ENCODE measurements around the gene MT1B. TPM values are rescaled to one million over a fixed set of nuclear protein-coding genes. Genes with fewer than 3 reads are reported as not detected.
"Not testable (repeated sequence)": the region's sequence is repeated elsewhere in the genome, so short reads cannot be mapped to it uniquely, and the experiment has no call there.

Gene MT1B
- total RNA-seq, 8 experiments from 2014 or later, result not detected

DNA sequence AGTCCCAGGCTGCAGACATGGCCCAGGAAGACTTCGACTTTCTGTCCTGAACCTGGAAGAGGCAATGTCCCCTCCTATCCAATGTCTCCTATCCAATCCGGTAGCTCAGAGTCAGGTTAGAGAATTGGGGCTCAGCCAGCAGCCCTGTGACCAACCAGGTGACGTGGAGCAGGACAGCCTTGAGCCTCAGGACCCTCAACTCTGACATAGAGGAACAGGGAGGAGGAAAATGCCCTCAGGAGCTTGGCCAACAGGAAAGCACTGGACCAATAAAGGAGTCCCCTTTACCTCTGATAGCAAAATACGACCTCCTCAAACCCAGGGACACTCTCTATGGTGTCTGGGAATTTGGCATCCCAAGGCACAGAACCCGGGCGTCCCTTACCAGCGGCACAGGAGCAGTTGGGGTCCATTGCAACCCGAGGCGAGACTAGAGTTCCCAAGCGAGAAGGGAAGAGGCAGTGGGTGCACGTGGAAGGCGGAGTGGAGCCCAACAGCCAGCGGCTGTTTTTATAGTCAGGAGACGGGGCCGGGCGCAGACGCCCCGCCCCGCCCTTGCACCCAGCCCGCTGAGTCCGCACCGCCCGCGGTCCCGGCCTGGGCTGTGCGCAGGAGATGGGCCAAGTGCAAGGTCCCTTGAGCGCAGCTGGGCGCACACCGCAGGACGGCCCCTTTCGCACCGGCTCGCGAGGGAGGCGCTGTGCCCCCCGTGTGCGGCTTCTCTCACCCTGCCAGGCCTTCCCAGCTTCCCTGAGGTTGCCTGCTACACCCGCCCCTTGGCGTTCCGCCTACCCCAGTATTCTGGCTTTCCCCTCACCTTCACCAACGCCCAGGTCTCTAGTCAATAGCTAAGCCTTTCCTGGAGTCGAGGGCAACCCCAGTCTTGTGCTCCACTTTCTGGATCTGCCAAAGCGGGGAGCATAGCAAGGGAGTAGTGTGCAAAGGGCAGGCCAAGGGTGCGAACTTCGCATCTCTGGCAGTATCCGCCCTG, 16.2 kb downstream of the MT1B start, which contains the start of gene MT1G:
TSS of gene MT1G (minus strand) at position 485 of the 991 bp plus-strand sequence. CDS start at position 413, 72 bp downstream.
- peak within 1 kb of the TSS in 1 of 5 donors; percentile 13 for H3K4me3 ChIP-seq
- ATAC-seq (replicated peaks in 6 of 8), result peak; percentile 59 to 93 (median 83)
- in situ Hi-C loops (cut with MboI; ENCODE audit: low pct_unique_long_range_greater_than_20kb in 2 of 9, low sequenced_read_pairs in 9 of 9, unreplicated experiment in 9 of 9), result no loop called here
- H3K27ac ChIP-seq, result no peak within 1 kb of the TSS
- WGBS, 10 experiments, result 0 to 100% (median 36%) methylated on average over 1 to 14 of the region's 46 CpGs; no CpG with 5 or more reads in 2 of the 10 experiments
- H3K4me1 ChIP-seq (replicated peaks in 1 of 2), result peaks cover 0 to 10% of the 10 kb centered on the region in 2 donors

DNA sequence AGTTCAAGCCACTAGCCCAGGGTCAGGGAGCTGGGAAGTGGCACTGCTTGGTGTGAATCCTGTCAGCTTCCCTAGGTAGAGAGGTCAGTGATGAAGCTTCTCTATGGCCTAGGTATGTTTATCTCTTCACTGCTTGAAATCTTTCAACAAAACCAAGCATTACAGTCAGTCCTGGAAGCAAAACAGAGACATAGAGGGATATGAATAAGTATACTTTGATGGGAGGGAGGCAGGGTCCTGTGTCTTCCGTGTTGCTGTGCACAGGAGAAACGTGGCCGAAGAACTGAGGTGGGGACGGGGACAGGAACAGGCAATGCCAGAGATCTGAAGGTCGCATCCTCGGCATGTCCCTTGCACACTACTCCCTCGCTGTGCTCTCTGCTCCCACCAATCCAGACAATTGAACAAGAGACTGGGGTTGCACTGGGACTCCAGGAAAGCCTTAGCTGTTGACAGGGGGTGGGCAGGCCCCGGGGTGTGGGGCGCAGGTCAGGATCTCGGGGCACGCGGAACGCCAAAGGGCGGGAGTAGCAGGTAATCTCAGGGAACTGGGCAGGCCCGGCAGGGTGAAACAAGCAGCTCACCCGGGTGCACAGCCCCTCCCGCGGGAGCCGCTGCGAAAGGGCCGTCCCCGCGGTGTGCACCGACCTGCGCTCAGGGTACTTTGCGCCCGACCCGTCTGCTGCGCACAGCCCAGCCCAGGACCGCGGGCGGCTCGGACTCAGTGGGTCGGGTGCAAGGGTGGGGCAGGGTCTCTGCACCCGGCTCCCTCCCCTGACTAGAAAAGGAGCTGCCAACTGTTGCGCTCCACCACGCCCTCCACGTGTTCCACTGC, 17.5 kb downstream of the MT1B start, which contains the start of gene MT1H:
TSS of gene MT1H (plus strand) at position 810 of the 835 bp plus-strand sequence. CDS start 71 bp downstream, outside the sequence.
- Histone ChIP-seq H3K4me1 (replicated peaks in 1 of 2) (peaks cover 2 to 13% of the 10 kb centered on the region in 2 donors), H3K4me3 (no peak within 1 kb of the TSS), H3K27ac (no peak within 1 kb of the TSS)
- in situ Hi-C loops (cut with MboI; ENCODE audit: low pct_unique_long_range_greater_than_20kb in 2 of 9, low sequenced_read_pairs in 9 of 9, unreplicated experiment in 9 of 9), result no loop called here
- peak in 4 of 8 experiments; percentile 12 to 32 (median 26) for ATAC-seq (replicated peaks in 6 of 8)
- 4 to 93% (median 48%) methylated on average over 5 to 9 of the region's 38 CpGs; no CpG with 5 or more reads in 6 of the 10 experiments for WGBS, 10 experiments

DNA sequence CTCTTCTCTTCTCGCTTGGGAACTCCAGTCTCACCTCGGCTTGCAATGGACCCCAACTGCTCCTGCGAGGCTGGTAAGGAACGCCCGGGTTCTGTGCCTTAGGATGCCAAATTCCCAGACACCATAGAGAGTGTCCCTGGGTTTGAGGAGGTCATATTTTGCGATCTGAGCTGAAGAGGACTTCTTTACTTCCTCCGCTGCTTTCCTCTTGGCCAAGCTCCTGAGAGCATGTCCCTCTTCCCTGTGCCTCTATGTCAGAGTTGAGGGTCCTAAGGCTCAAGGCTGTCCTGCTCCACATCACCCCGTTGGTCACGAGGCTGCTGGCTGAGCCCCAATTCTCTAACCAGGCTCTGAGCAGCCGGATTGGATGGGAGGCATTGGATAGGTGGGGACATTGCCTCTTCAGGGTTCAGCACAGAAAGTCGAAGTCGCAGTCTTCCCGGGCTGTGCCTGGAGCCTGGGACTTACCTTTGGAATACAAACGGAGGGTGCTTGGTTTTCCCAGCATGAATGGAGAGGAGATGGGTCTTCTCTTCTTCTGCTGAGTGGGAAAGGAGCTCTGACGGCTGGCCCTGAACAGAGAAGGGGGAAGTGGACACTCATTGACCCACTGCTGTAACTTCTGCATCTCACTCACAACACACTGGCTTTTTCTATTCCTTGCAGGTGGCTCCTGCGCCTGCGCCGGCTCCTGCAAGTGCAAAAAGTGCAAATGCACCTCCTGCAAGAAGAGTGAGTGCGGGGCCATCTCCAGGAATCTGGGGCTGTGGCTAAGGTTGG, 18.3 kb downstream of the MT1B start:
- no peak for ATAC-seq (replicated peaks in 6 of 8)
- Histone ChIP-seq H3K4me1 (replicated peaks in 1 of 2) (peaks cover 8 to 18% of the 10 kb centered on the region in 2 donors), H3K27ac (no peak overlapping the region), H3K4me3 (no peak overlapping the region)
- in situ Hi-C loops (cut with MboI; ENCODE audit: low pct_unique_long_range_greater_than_20kb in 2 of 9, low sequenced_read_pairs in 9 of 9, unreplicated experiment in 9 of 9), result no loop called here
- WGBS, 10 experiments, result 0 to 80% (median 14%) methylated on average over 1 to 9 of the region's 19 CpGs; no CpG with 5 or more reads in 3 of the 10 experiments

DNA sequence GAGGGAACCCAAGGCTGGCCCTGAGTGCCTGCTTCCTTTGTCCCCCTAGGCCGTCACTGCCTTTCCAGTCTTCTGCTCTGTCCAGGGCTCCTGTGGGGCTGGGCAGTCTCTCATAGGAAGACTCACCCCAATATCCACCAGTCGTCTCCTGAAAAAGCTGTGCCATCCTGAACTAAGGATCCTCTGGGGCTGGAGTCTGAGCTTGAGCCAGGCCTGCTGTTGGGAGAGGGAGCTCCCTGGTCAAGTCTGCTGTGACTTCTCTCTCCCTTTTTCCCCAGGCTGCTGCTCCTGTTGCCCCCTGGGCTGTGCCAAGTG, 18.9 kb downstream of the MT1B start:
- in situ Hi-C loops (cut with MboI; ENCODE audit: low pct_unique_long_range_greater_than_20kb in 2 of 9, low sequenced_read_pairs in 9 of 9, unreplicated experiment in 9 of 9), result no loop called here
- H3K27ac ChIP-seq, result no peak overlapping the region
- ATAC-seq (replicated peaks in 6 of 8), result no peak
- 67% methylated on average over 1 of the region's 2 CpGs; no CpG with 5 or more reads in 9 of the 10 experiments for WGBS, 10 experiments
- no peak overlapping the region for H3K4me3 ChIP-seq
- peaks cover 10 to 23% of the 10 kb centered on the region in 2 donors for H3K4me1 ChIP-seq (replicated peaks in 1 of 2)

GRCh38 chr16:56671691-56672090, 20.0 kb downstream of the MT1B start:
- WGBS, 10 experiments, result 28 to 67% (median 54%) methylated on average over 1 to 2 of the region's 2 CpGs; no CpG with 5 or more reads in 7 of the 10 experiments
- peak in 1 of 8 experiments; percentile 6 for ATAC-seq (replicated peaks in 6 of 8)
- H3K4me3 ChIP-seq; in situ Hi-C loops (cut with MboI; ENCODE audit: low pct_unique_long_range_greater_than_20kb in 2 of 9, low sequenced_read_pairs in 9 of 9, unreplicated experiment in 9 of 9); H3K27ac ChIP-seq: not testable (repeated sequence)
- peaks cover 10 to 27% of the 10 kb centered on the region in 2 donors for H3K4me1 ChIP-seq (replicated peaks in 1 of 2)

- H3K4me1 ChIP-seq (replicated peaks in 1 of 2), result peaks cover 10 to 27% of the 10 kb centered on the region in 2 donors
- H3K4me3 ChIP-seq; H3K27ac ChIP-seq; in situ Hi-C loops (cut with MboI; ENCODE audit: low pct_unique_long_range_greater_than_20kb in 2 of 9, low sequenced_read_pairs in 9 of 9, unreplicated experiment in 9 of 9); ATAC-seq (replicated peaks in 6 of 8): not testable (repeated sequence)
- WGBS, 10 experiments, result 50 to 86% (median 71%) methylated on average over 1 to 2 of the region's 3 CpGs; no CpG with 5 or more reads in 4 of the 10 experiments
Observed at GRCh38 chr16:56672171-56672570, 20.5 kb downstream of the MT1B start.

DNA sequence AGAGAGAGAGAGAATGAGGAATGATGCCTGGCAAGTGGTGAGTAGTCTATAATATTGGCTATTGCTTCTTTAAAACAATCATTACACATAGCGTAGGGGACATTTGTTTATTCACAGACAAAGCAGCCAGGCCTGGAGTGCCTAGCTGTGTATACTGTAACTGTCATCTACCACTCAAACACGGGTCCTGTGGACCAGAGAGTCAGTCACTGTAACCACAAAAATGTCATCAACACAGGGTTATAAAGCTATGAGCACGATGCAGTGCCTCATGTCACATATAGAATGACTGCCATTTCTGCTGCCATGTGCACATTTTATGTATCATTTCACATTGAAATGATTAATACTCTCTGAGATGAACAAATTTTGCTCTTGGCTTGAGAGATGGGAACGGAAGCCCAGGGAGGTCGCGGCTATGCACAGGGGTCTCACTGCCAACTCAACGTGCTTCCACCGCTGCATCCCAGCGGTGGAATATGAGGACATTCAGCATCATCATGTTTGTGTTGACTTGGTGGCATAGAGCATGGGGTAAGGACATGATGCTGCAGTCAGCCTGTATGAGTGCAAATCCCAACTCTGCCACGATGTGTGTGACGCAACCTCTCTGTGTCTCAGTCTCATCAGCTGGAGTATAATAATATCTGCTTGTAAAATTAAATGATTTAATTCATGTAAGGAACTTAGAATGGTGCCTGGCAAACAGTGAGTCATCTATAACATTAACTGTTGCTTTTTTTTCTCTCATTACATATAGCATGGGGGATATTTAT, 21.3 kb downstream of the MT1B start:
- in situ Hi-C loops (cut with MboI; ENCODE audit: low pct_unique_long_range_greater_than_20kb in 2 of 9, low sequenced_read_pairs in 9 of 9, unreplicated experiment in 9 of 9), result no loop called here
- Histone ChIP-seq H3K27ac (no peak overlapping the region), H3K4me1 (replicated peaks in 1 of 2) (peaks cover 10 to 27% of the 10 kb centered on the region in 2 donors), H3K4me3 (no peak overlapping the region)
- no peak for ATAC-seq (replicated peaks in 6 of 8)
- WGBS, 10 experiments, result 30 to 87% (median 75%) methylated on average over 1 to 10 of the region's 11 CpGs

GRCh38 chr16:56673921-56674320, 22.2 kb downstream of the MT1B start:
- in situ Hi-C loops (cut with MboI; ENCODE audit: low pct_unique_long_range_greater_than_20kb in 2 of 9, low sequenced_read_pairs in 9 of 9, unreplicated experiment in 9 of 9), result no loop called here
- 0 to 80% (median 40%) methylated on average over 1 to 11 of the region's 12 CpGs; no CpG with 5 or more reads in 3 of the 10 experiments for WGBS, 10 experiments
- Histone ChIP-seq H3K4me3 (no peak overlapping the region), H3K4me1 (replicated peaks in 1 of 2) (peaks cover 10 to 24% of the 10 kb centered on the region in 2 donors), H3K27ac (no peak overlapping the region)
- ATAC-seq (replicated peaks in 6 of 8), result peak; percentile 52 to 94 (median 70)

DNA sequence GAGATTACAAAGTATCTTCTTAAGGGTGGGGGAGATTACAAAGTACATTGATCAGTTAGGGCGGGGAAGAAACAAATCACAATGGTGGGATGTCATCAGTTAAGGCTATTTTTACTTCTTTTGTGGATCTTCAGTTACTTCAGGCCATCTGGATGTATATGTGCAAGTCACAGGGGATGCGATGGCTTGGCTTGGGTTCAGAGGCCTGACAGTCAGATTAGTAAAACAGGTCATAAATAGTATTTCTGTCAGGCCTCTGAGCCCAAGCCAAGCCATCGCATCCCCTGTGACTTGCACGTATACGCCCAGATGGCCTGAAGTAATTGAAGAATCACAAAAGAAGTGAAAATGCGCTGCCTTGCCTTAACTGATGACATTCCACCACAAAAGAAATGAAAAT, 22.9 kb downstream of the MT1B start:
- H3K4me3 ChIP-seq; H3K27ac ChIP-seq; in situ Hi-C loops (cut with MboI; ENCODE audit: low pct_unique_long_range_greater_than_20kb in 2 of 9, low sequenced_read_pairs in 9 of 9, unreplicated experiment in 9 of 9): not testable (repeated sequence)
- peak in 3 of 8 experiments; percentile 62 to 66 (median 63) for ATAC-seq (replicated peaks in 6 of 8)
- H3K4me1 ChIP-seq (replicated peaks in 1 of 2), result peaks cover 10 to 21% of the 10 kb centered on the region in 2 donors
- WGBS, 10 experiments, result 0 to 87% (median 43%) methylated on average over 1 to 3 of the region's 6 CpGs; no CpG with 5 or more reads in 5 of the 10 experiments

DNA sequence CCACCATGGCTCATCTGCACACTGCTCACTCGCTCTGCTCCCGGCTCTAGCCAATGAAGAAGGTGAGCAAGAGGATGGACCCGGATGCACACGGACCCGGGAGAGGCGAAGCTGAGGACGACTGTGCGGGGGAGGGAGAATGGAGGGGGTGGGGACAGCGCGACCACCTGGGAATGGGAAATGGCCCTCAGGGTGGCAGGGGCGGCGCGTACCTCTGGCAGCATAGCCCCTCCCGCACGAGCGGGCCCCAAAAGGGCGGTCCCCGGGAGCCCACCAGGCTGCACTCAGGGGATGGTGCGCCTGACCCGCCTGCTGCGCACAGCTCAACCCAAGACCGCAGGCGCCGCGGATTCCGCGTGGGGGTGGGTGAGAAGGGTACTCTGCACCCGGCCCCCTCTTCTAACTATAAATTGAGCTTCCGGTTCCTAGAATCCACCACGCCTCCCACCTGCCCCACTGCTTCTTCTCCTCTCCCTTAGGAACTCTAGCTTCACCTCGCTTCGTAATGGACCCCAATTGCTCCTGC, 24.1 kb downstream of the MT1B start:
- ATAC-seq (replicated peaks in 6 of 8), result peak in 4 of 8 experiments; percentile 10 to 21 (median 15)
- in situ Hi-C loops (cut with MboI; ENCODE audit: low pct_unique_long_range_greater_than_20kb in 2 of 9, low sequenced_read_pairs in 9 of 9, unreplicated experiment in 9 of 9), result loop anchor here in 2 of 9 experiments (25.0 kb wide), 1 partner anchor 963 kb away; no protein-coding TSS in a partner anchor
- H3K27ac ChIP-seq, result no peak overlapping the region
- WGBS, 10 experiments, result 13 to 92% (median 73%) methylated on average over 2 to 4 of the region's 32 CpGs; no CpG with 5 or more reads in 4 of the 10 experiments
- peaks cover 10 to 17% of the 10 kb centered on the region in 2 donors for H3K4me1 ChIP-seq (replicated peaks in 1 of 2)
- no peak overlapping the region for H3K4me3 ChIP-seq

GRCh38 chr16:56677474-56677873, 25.8 kb downstream of the MT1B start:
- 10 to 100% (median 63%) methylated on average over 1 to 2 of the region's 3 CpGs; no CpG with 5 or more reads in 4 of the 10 experiments for WGBS, 10 experiments
- Histone ChIP-seq H3K4me3 (no peak overlapping the region), H3K27ac (no peak overlapping the region), H3K4me1 (replicated peaks in 1 of 2) (peaks cover 16 to 24% of the 10 kb centered on the region in 2 donors)
- ATAC-seq (replicated peaks in 6 of 8), result no peak
- in situ Hi-C loops (cut with MboI; ENCODE audit: low pct_unique_long_range_greater_than_20kb in 2 of 9, low sequenced_read_pairs in 9 of 9, unreplicated experiment in 9 of 9), result loop anchor here in 2 of 9 experiments (25.0 kb wide), 1 partner anchor 965 kb away; no protein-coding TSS in a partner anchor

All from motor neuron (in vitro differentiated cells).